Small intestine (tissue), 16 donors: ENCODE measurements around the gene LPGAT1. TPM values are rescaled to one million over a fixed set of nuclear protein-coding genes. Genes with fewer than 3 reads are reported as not detected.
"Not testable (repeated sequence)": the region's sequence is repeated elsewhere in the genome, so short reads cannot be mapped to it uniquely, and the experiment has no call there.

Experiments used
- DNase-seq, 2 donors: peaks; one replicate each; pipeline versions ENCODE4 v3.0.0 to v3.0.0-alpha.2; 2013
- FAIRE-seq: peaks from 2 replicates; lab custom pipeline; 2012; peaks lifted over from hg19 to GRCh38; lab: Jason Lieb, UNC
- H3K27ac ChIP-seq, 3 donors: one replicate each; pipeline ENCODE4 v1.5.1; 2013; ENCODE audit warnings: low read length in 2 of 3, mild to moderate bottlenecking in 2 of 3, control low read depth in 1 of 3, inconsistent platforms in 1 of 3, low read depth in 1 of 3, moderate library complexity in 1 of 3
- H3K27me3 ChIP-seq, 3 donors: one replicate each; pipeline ENCODE4 v1.6.1; 2013; ENCODE audit warnings: low read length in 3 of 3, inconsistent platforms in 1 of 3; ENCODE audit not compliant: control insufficient read depth in 3 of 3, insufficient read depth in 3 of 3
- H3K36me3 ChIP-seq, 3 donors: one replicate each; pipeline ENCODE4 v1.6.1; 2013; ENCODE audit warnings: low read length in 3 of 3, inconsistent platforms in 1 of 3, low read depth in 1 of 3, mild to moderate bottlenecking in 1 of 3, moderate library complexity in 1 of 3; ENCODE audit not compliant: control insufficient read depth in 3 of 3, insufficient read depth in 2 of 3
- H3K4me1 ChIP-seq, 3 donors: one replicate each; pipeline ENCODE4 v1.6.1; 2013; ENCODE audit warnings: low read length in 2 of 3, inconsistent platforms in 1 of 3, low read depth in 1 of 3, mild to moderate bottlenecking in 1 of 3, moderate library complexity in 1 of 3; ENCODE audit not compliant: control insufficient read depth in 3 of 3, insufficient read depth in 2 of 3
- H3K4me3 ChIP-seq, 3 donors: one replicate each; pipeline ENCODE4 v1.5.1; 2013; ENCODE audit warnings: low read length in 3 of 3, control low read depth in 1 of 3, inconsistent platforms in 1 of 3, low read depth in 1 of 3, mild to moderate bottlenecking in 1 of 3, moderate library complexity in 1 of 3
- H3K9me3 ChIP-seq, 2 donors: one replicate each; pipeline ENCODE4 v1.6.1; 2013; ENCODE audit warnings: low read depth in 1 of 2, low read length in 1 of 2; ENCODE audit not compliant: control insufficient read depth in 2 of 2, insufficient read depth in 1 of 2
- WGBS, 3 donors: extraction: QIAGEN DNeasy Blood & Tissue Kit; methylation state at CpG; one replicate each; pipeline ENCODE4 v1.1.7; 2013; 5-methylcytosine and 5-hydroxymethylcytosine counted together
- long read RNA-seq, 10 donors: transcript quantifications; one replicate each; lab custom pipeline, GENCODE V29; 2026
- polyA plus RNA-seq, 4 donors: library from polyadenylated mRNA; stranded (reverse) in 3 of 4; unstranded in 1 of 4; fragments of 200-250 nt in 3 of 4; fragments of 120-200 nt in 1 of 4; gene quantifications; one replicate each; pipeline versions ENCODE4 v1.2.1 to v1.2.3, GENCODE V29; 2013
- donor health status: healthy with polysubstance abuse.
- donor health status: control.
- donor health status: control.
- donor health status: Bipolar disorder and iron deficiency.
- donor health status: healthy.

Gene LPGAT1
- 100 to 1,000 TPM in 1 of 4 donors, 10 to 100 TPM in 3; 13.4 to 159 (median 23.1) TPM for polyA plus RNA-seq
- long read RNA-seq, donor 1 = 0 reads
- long read RNA-seq, donor 2, full-length matches to known transcripts = 2 of 48 reads
- long read RNA-seq, donor 2, partial matches to known transcripts = 16 of 48 reads
- long read RNA-seq, donor 2, other reads (novel, unspliced or antisense) = 30 of 48 reads
- long read RNA-seq, donor 3, partial matches to known transcripts = 0 of 15 reads
- long read RNA-seq, donor 3, other reads (novel, unspliced or antisense) = 15 of 15 reads
- long read RNA-seq, donor 4 = 0 reads
- long read RNA-seq, donor 5 = 0 reads
- long read RNA-seq, donor 6, full-length matches to known transcripts = 3 of 80 reads
- long read RNA-seq, donor 6, partial matches to known transcripts = 77 of 80 reads
- long read RNA-seq, donor 6, other reads (novel, unspliced or antisense) = 0 of 80 reads
- long read RNA-seq, donor 7 = 0 reads
- long read RNA-seq, donor 8 = 0 reads
- long read RNA-seq, donor 9, partial matches to known transcripts = 0 of 8 reads
- long read RNA-seq, donor 9, other reads (novel, unspliced or antisense) = 7 of 8 reads
- long read RNA-seq, donor 10, partial matches to known transcripts = 16 of 17 reads
- long read RNA-seq, donor 10, other reads (novel, unspliced or antisense) = 0 of 17 reads

GRCh38 chr1:211830328-211831142, at the start of gene LPGAT1:
Gene LPGAT1 (minus strand): TSS chr1:211830763. CDS start chr1:211829296, 1,467 bp downstream.
- Histone ChIP-seq H3K4me3 (peak within 1 kb of the TSS; percentile 70 to 88 (median 83)), H3K36me3 (peaks cover 0 to 6% (median 2%) of the 10 kb centered on the region in 3 donors), H3K9me3 (no peaks in the 10 kb centered on the region), H3K4me1 (peaks cover 4 to 8% (median 6%) of the 10 kb centered on the region in 3 donors), H3K27me3 (no peaks in the 10 kb centered on the region), H3K27ac (peak within 1 kb of the TSS; percentile 53 to 88 (median 82))
- peak; percentile 70 to 90 for DNase-seq
- WGBS, 3 donors = 1% methylated on average over 33 to 88 of the region's 88 CpGs
- no peak for FAIRE-seq

- no peaks in the 10 kb centered on the region for H3K36me3 ChIP-seq
- no peaks in the 10 kb centered on the region for H3K4me1 ChIP-seq
- no peaks in the 10 kb centered on the region for H3K27me3 ChIP-seq
- no peak for DNase-seq
- no peak overlapping the region for H3K27ac ChIP-seq
- no peak overlapping the region for H3K4me3 ChIP-seq
- FAIRE-seq = no peak
- WGBS, 3 donors = 93 to 96% (median 96%) methylated on average over 2 of the region's 2 CpGs
- no peaks in the 10 kb centered on the region for H3K9me3 ChIP-seq
These were observed 48.9 kb upstream of the LPGAT1 start for GRCh38 chr1:211879475-211879874.

GRCh38 chr1:211876851-211877590, 46.5 kb upstream of the LPGAT1 start:
- no peak overlapping the region for H3K4me3 ChIP-seq
- no peak for FAIRE-seq
- H3K27ac ChIP-seq = no peak overlapping the region
- no peaks in the 10 kb centered on the region for H3K4me1 ChIP-seq
- DNase-seq = no peak
- no peaks in the 10 kb centered on the region for H3K36me3 ChIP-seq
- 93 to 95% (median 95%) methylated on average over 7 of the region's 7 CpGs for WGBS, 3 donors
- no peaks in the 10 kb centered on the region for H3K27me3 ChIP-seq
- no peaks in the 10 kb centered on the region for H3K9me3 ChIP-seq

GRCh38 chr1:211875541-211875940, 45.0 kb upstream of the LPGAT1 start:
- Histone ChIP-seq H3K4me1 (no peaks in the 10 kb centered on the region), H3K36me3 (no peaks in the 10 kb centered on the region), H3K9me3 (no peaks in the 10 kb centered on the region), H3K27me3 (no peaks in the 10 kb centered on the region), H3K4me3 (no peak overlapping the region), H3K27ac (no peak overlapping the region)
- DNase-seq (no peak), FAIRE-seq (no peak)

- H3K9me3 ChIP-seq = no peaks in the 10 kb centered on the region
- no peak overlapping the region for H3K27ac ChIP-seq
- H3K4me3 ChIP-seq = no peak overlapping the region
- H3K4me1 ChIP-seq = no peaks in the 10 kb centered on the region
- no peak for FAIRE-seq
- no peak for DNase-seq
- H3K36me3 ChIP-seq = no peaks in the 10 kb centered on the region
- H3K27me3 ChIP-seq = no peaks in the 10 kb centered on the region
- WGBS, 3 donors = 90 to 92% (median 91%) methylated on average over 23 to 25 of the region's 25 CpGs
These were observed 44.2 kb upstream of the LPGAT1 start for GRCh38 chr1:211874521-211875347.

GRCh38 chr1:211873731-211874130, 43.2 kb upstream of the LPGAT1 start:
- 89 to 98% (median 93%) methylated on average over 2 to 3 of the region's 3 CpGs for WGBS, 3 donors
- not testable (repeated sequence) for H3K4me3 ChIP-seq, H3K9me3 ChIP-seq, H3K27me3 ChIP-seq, FAIRE-seq, H3K4me1 ChIP-seq, H3K36me3 ChIP-seq, H3K27ac ChIP-seq, DNase-seq

GRCh38 chr1:211870156-211870555, 39.6 kb upstream of the LPGAT1 start:
- no peaks in the 10 kb centered on the region for H3K36me3 ChIP-seq
- H3K9me3 ChIP-seq = peaks cover 0 to 7% of the 10 kb centered on the region in 2 donors
- no peaks in the 10 kb centered on the region for H3K27me3 ChIP-seq
- H3K27ac ChIP-seq = no peak overlapping the region
- FAIRE-seq (no peak), DNase-seq (no peak)
- WGBS, 3 donors = 64 to 81% (median 71%) methylated on average over 1 of the region's 1 CpG
- no peaks in the 10 kb centered on the region for H3K4me1 ChIP-seq
- H3K4me3 ChIP-seq = no peak overlapping the region
